Measurements from ENCODE around the gene SUMO1. TPM values are rescaled to one million over a fixed set of nuclear protein-coding genes. Genes with fewer than 3 reads are reported as not detected.

Gene SUMO1
- total RNA-seq, 4 donors from 2014 or later = 52.8 to 93.8 (median 59.0) TPM

GRCh38 chr2:202208526-202208925, 29.9 kb downstream of the SUMO1 start:
- TF ChIP-seq, protein P1, sequence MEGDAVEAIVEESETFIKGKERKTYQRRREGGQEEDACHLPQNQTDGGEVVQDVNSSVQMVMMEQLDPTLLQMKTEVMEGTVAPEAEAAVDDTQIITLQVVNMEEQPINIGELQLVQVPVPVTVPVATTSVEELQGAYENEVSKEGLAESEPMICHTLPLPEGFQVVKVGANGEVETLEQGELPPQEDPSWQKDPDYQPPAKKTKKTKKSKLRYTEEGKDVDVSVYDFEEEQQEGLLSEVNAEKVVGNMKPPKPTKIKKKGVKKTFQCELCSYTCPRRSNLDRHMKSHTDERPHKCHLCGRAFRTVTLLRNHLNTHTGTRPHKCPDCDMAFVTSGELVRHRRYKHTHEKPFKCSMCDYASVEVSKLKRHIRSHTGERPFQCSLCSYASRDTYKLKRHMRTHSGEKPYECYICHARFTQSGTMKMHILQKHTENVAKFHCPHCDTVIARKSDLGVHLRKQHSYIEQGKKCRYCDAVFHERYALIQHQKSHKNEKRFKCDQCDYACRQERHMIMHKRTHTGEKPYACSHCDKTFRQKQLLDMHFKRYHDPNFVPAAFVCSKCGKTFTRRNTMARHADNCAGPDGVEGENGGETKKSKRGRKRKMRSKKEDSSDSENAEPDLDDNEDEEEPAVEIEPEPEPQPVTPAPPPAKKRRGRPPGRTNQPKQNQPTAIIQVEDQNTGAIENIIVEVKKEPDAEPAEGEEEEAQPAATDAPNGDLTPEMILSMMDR (IDR thresholded peaks at IDR 0.05; ENCODE audit: low read depth) = no peak

DNA sequence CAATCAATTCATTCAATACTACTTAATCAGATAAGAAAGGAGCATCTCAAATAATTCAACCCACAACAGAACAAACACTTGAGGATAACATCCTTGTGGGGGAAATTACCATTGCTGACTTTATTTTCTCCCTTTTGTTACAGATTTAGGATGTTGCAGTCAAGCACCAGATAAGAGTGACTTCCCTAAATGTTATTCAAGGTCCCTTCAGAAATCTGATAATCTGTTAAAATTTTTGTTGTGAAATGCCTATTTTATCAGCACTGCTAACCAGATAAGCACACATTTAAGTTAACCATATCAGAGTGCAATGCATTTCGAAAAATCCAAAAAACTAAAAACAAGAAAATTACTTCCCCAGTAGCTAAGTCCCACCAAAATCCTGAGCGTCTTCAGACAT, 33.5 kb downstream of the SUMO1 start:
- TF ChIP-seq, protein P1 (IDR thresholded peaks at IDR 0.05; ENCODE audit: low read depth) = no peak

- TF ChIP-seq, protein P1 (IDR thresholded peaks at IDR 0.05; ENCODE audit: low read depth) = no peak
Measured at GRCh38 chr2:202203348-202203747, 35.0 kb downstream of the SUMO1 start.

- TF ChIP-seq, protein P1 (IDR thresholded peaks at IDR 0.05; ENCODE audit: low read depth) = no peak
Measured at GRCh38 chr2:202201220-202202160, 36.9 kb downstream of the SUMO1 start.

GRCh38 chr2:202196727-202197126, 41.7 kb downstream of the SUMO1 start:
- TF ChIP-seq, protein P1 (IDR thresholded peaks at IDR 0.05; ENCODE audit: low read depth) = no peak

DNA sequence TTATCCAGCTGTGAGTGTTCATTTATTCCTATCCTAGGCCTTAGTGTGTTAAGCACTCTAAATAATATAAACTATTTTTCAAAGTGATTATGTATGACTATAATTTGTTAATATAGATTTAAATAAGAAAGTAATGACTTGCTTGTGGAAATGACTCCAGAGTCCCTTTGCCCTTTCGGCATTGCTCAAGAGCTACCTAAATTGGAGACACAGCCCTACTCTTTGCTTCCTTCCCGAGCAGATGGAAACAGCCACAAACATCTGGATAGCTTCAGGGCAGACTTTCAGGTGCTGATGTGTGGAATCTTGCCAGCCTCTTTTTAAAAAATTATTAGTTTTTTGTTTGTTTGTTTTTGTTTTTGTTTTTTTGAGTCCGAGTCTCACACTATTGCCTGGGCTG, 44.0 kb downstream of the SUMO1 start:
- TF ChIP-seq, protein P1 (IDR thresholded peaks at IDR 0.05; ENCODE audit: low read depth) = no peak

DNA sequence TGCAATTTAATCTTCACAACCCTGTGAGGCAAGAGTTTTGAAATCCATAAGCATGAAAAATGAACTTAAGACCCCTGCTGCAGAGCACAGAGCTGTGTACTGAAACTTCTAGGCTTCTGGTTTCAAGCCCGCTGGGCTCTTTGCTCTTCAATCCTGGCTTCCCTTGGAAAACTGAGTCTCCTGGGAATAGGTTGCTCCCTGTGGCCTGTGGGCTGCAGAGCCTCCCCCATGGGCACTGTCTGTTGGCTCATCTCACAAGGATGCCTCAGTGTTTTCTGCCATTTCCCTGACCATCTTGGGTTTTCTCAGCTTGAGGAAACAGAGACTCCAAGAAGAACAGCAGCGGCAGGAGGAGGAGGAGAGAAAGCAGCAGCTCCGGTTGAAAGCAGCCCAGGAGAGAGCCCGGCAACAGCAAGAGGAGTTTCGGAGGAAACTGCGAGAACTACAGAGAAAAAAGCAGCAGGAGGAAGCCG, 44.5 kb downstream of the SUMO1 start:
- TF ChIP-seq, protein P1 (IDR thresholded peaks at IDR 0.05; ENCODE audit: low read depth) = no peak
